IPS DF 6.9 (cell line): ENCODE measurements around the gene CIITA.
A peak's percentile ranks its signal among the peaks of the same experiment; 100 is the strongest.
"Not testable (repeated sequence)": the region's sequence is repeated elsewhere in the genome, so short reads cannot be mapped to it uniquely, and the experiment has no call there.

Experiments used
- DNase-seq: peaks from one replicate; pipeline ENCODE4 v3.0.0-alpha.2; 2013; ENCODE audit warnings: low read depth, low spot score
- H3K27ac ChIP-seq: one replicate; pipeline ENCODE4 v1.5.1; 2013; ENCODE audit warnings: low read length, control low read depth
- H3K27me3 ChIP-seq: 2 replicates; pipeline ENCODE4 v1.6.1; 2013; ENCODE audit warnings: mild to moderate bottlenecking, low read length; ENCODE audit not compliant: control insufficient read depth, insufficient read depth
- H3K36me3 ChIP-seq: 2 replicates; pipeline ENCODE4 v1.6.1; 2013; ENCODE audit warnings: low read length; ENCODE audit not compliant: control insufficient read depth, insufficient read depth
- H3K4me1 ChIP-seq: 2 replicates; pipeline ENCODE4 v1.6.1; 2013; ENCODE audit warnings: low read length; ENCODE audit not compliant: control insufficient read depth, insufficient read depth
- H3K4me3 ChIP-seq: 2 replicates; pipeline ENCODE4 v1.5.1; 2013; ENCODE audit warnings: mild to moderate bottlenecking, low read length
- H3K9me3 ChIP-seq: 2 replicates; pipeline ENCODE4 v1.6.1; 2013; ENCODE audit warnings: low read length, inconsistent platforms; ENCODE audit not compliant: control insufficient read depth, insufficient read depth
- WGBS: extraction: QIAGEN DNeasy Blood & Tissue Kit; methylation state at CpG from one replicate; pipeline ENCODE4 v1.1.7; 2013; ENCODE audit warnings: mixed read lengths, missing lambda C conversion rate; ENCODE audit not compliant: insufficient read length, insufficient coverage; 5-methylcytosine and 5-hydroxymethylcytosine counted together

CIITA gene

GRCh38 chr16:10964039-10964890 is 87.3 kb downstream of the CIITA start:
- no peaks in the 10 kb centered on the region for H3K36me3 ChIP-seq
- no peaks in the 10 kb centered on the region for H3K27me3 ChIP-seq
- no peak for DNase-seq
- peaks cover 3% of the 10 kb centered on the region; the same call in 1 of the 2 replicates for H3K4me1 ChIP-seq
- no peaks in the 10 kb centered on the region for H3K9me3 ChIP-seq
- WGBS = no CpG with 5 or more reads among the region's 20 CpGs
- H3K27ac ChIP-seq = no peak overlapping the region
- H3K4me3 ChIP-seq = no peak overlapping the region

GRCh38 chr16:10964891-10965326 is 87.9 kb downstream of the CIITA start:
- no peaks in the 10 kb centered on the region for H3K9me3 ChIP-seq
- peaks cover 3% of the 10 kb centered on the region; the same call in 1 of the 2 replicates for H3K4me1 ChIP-seq
- H3K4me3 ChIP-seq = no peak overlapping the region
- no CpG with 5 or more reads among the region's 8 CpGs for WGBS
- DNase-seq = no peak
- H3K27ac ChIP-seq = no peak overlapping the region
- no peaks in the 10 kb centered on the region for H3K27me3 ChIP-seq
- no peaks in the 10 kb centered on the region for H3K36me3 ChIP-seq

DNA sequence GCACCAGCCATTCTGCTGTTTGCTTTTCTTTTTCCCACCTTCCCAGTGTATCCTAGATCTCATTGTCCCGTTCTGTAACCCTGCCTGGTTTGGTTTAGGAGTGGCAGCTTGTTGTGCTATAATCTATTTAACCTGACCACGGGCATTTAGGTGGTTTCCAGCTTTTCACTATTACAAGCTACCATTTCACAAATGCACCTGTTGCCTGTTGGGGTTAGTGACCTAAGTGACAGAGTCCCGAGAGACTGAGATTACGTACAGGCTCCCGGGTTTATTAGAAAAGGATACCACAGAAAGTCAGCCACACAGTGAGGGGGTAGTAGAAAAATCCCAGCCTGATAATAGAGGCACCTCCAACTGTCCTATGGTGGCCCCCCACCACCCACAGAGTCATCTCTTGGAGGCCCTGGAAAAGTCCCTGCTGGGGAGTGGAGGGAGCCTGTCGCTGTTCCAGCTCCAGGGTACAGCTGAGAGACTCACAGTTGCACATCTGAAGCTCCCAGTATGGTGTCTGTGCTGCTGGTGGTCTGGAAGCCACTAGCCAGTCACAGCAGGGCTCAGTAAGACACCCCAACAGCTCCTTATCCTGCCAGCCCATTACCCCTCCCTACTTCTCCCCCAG is 88.5 kb downstream of the CIITA start:
- no peaks in the 10 kb centered on the region for H3K36me3 ChIP-seq
- DNase-seq = no peak
- H3K27me3 ChIP-seq = no peaks in the 10 kb centered on the region
- no CpG with 5 or more reads among the region's 6 CpGs for WGBS
- no peak overlapping the region for H3K27ac ChIP-seq
- H3K9me3 ChIP-seq = no peaks in the 10 kb centered on the region
- H3K4me1 ChIP-seq = peaks cover 3% of the 10 kb centered on the region; the same call in 1 of the 2 replicates
- H3K4me3 ChIP-seq = no peak overlapping the region

GRCh38 chr16:10966129-10966528 is 89.1 kb downstream of the CIITA start:
- no peaks in the 10 kb centered on the region for H3K36me3 ChIP-seq
- H3K27ac ChIP-seq = no peak overlapping the region
- no peaks in the 10 kb centered on the region for H3K9me3 ChIP-seq
- H3K4me1 ChIP-seq = peaks cover 3% of the 10 kb centered on the region; the same call in 1 of the 2 replicates
- no CpG with 5 or more reads among the region's 5 CpGs for WGBS
- no peak overlapping the region for H3K4me3 ChIP-seq
- DNase-seq = no peak
- no peaks in the 10 kb centered on the region for H3K27me3 ChIP-seq

DNA sequence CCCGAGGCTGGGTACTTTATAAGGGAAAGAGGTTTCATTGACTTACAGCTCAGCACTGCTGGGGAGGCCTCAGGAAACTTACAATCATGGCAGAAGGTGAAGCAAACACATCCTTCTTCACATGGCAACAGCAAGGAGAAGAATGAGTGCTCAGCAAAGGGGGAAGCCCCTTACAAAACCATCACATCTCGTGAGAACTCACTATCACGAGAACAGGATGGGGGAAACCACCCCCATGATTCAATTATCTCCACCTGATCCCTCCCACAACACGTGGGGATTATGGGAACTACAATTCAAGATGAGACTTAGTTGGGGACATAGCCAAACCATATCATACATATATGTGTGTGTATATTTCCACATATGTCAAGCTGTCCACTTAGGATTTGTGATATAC is 89.6 kb downstream of the CIITA start:
- H3K27me3 ChIP-seq, DNase-seq, H3K36me3 ChIP-seq, H3K4me1 ChIP-seq, H3K27ac ChIP-seq, H3K4me3 ChIP-seq, H3K9me3 ChIP-seq: not testable (repeated sequence)
- no CpG with 5 or more reads among the region's 4 CpGs for WGBS

- no CpG with 5 or more reads among the region's 5 CpGs for WGBS
- DNase-seq = no peak
- H3K36me3 ChIP-seq = no peaks in the 10 kb centered on the region
Observed at GRCh38 chr16:10967986-10968385, 91.0 kb downstream of the CIITA start.

DNA sequence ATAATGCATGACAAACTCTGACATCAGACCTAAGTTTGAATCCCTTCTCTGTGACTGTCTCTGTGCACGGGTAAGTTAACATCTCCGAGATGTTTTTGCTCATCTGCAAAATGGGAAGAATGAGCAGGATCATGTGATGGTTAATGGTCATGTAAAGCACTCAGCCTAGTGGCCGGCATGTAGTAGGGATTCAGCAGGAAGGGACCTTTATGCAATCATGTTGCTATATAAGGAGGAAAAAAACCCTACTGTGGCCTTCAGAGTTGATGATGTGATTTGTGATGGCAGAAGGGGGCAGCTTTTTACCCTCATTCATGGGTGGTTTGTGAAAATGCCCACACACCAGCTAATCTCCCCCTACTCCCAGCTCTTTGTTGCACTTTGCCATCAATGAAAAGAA is 91.5 kb downstream of the CIITA start:
- no peak for DNase-seq
- Histone ChIP-seq H3K27me3 (no peaks in the 10 kb centered on the region), H3K27ac (no peak overlapping the region), H3K9me3 (no peaks in the 10 kb centered on the region), H3K4me1 (peaks cover 5% of the 10 kb centered on the region; the same call in 1 of the 2 replicates), H3K36me3 (no peaks in the 10 kb centered on the region), H3K4me3 (no peak overlapping the region)
- no CpG with 5 or more reads among the region's 3 CpGs for whole genome bisulfite sequencing

More at GRCh38 chr16:10967986-10968385, 91.0 kb downstream of the CIITA start:
- Histone ChIP-seq H3K27me3 (no peaks in the 10 kb centered on the region), H3K9me3 (no peaks in the 10 kb centered on the region), H3K27ac (no peak overlapping the region), H3K4me3 (no peak overlapping the region), H3K4me1 (peaks cover 5% of the 10 kb centered on the region; the same call in 1 of the 2 replicates)

GRCh38 chr16:10969615-10970014 is 92.6 kb downstream of the CIITA start:
- Histone ChIP-seq H3K27me3 (no peaks in the 10 kb centered on the region), H3K36me3 (no peaks in the 10 kb centered on the region), H3K4me3 (no peak overlapping the region), H3K27ac (no peak overlapping the region), H3K4me1 (0 out of 2 replicates have a peak, but pooled peaks cover 1% of the 10 kb centered on the region), H3K9me3 (no peaks in the 10 kb centered on the region)
- no peak for DNase-seq
- WGBS = no CpG with 5 or more reads among the region's 1 CpG

DNA sequence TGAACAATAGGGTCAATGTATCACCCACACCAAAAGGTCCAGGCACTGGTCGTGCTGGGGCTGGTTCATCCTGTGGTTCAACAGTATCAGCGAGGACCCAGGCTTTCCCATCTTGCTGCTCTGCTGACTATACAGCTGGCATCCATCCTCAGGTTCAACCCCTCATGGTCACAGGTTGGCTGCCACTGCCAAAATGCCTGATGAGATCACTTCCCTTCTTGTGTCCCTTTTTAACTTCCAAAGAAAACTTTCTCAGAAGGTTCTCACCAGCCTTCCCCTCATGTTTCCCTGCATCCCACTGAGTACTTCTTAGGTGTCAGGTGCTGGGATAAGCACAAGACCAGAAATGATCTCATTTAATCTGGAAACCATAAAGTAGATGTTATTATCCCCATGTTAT is 93.1 kb downstream of the CIITA start:
- WGBS = no CpG with 5 or more reads among the region's 2 CpGs
- Histone ChIP-seq H3K4me1 (0 out of 2 replicates have a peak, but pooled peaks cover 1% of the 10 kb centered on the region), H3K27me3 (no peaks in the 10 kb centered on the region), H3K4me3 (no peak overlapping the region), H3K27ac (no peak overlapping the region), H3K36me3 (no peaks in the 10 kb centered on the region), H3K9me3 (no peaks in the 10 kb centered on the region)
- no peak for DNase-seq

- no peak overlapping the region for H3K27ac ChIP-seq
- no peaks in the 10 kb centered on the region for H3K36me3 ChIP-seq
- no peak overlapping the region for H3K4me3 ChIP-seq
- H3K9me3 ChIP-seq = no peaks in the 10 kb centered on the region
- no CpG with 5 or more reads among the region's 3 CpGs for WGBS
- H3K27me3 ChIP-seq = no peaks in the 10 kb centered on the region
- 0 out of 2 replicates have a peak, but pooled peaks cover 1% of the 10 kb centered on the region for H3K4me1 ChIP-seq
- DNase-seq = peak; percentile 50
Observed at GRCh38 chr16:10971560-10971961, 94.6 kb downstream of the CIITA start.
